KOPT-K1 (cell line): ENCODE measurements around the gene FAM222B.
"Not testable (repeated sequence)": the region's sequence is repeated elsewhere in the genome, so short reads cannot be mapped to it uniquely, and the experiment has no call there.

ENCODE experiments used
- H3K27ac ChIP-seq: fragments of 200-600 bp; sonication (generic); 2 replicates; pipeline ENCODE4 v1.5.1; 2016; ENCODE audit warnings: antibody characterized with exemption, mild to moderate bottlenecking, low read depth, low read length; ENCODE audit not compliant: poor library complexity, severe bottlenecking
- H3K36me3 ChIP-seq: fragments of 200-600 bp; sonication (generic); 2 replicates; pipeline ENCODE4 v1.5.1; 2017; ENCODE audit warnings: antibody characterized with exemption, mild to moderate bottlenecking, low read length, moderate library complexity; ENCODE audit not compliant: insufficient read depth
- H3K9me3 ChIP-seq: fragments of 200-600 bp; sonication (generic); 2 replicates; pipeline ENCODE4 v1.5.1; 2017; ENCODE audit warnings: antibody characterized with exemption, low read length, mild to moderate bottlenecking; ENCODE audit not compliant: insufficient read depth, poor library complexity, severe bottlenecking

FAM222B gene

GRCh38 chr17:28878158-28878910 is 35.7 kb upstream of the FAM222B start:
- H3K27ac ChIP-seq: no peak overlapping the region
- H3K9me3 ChIP-seq: no peaks in the 10 kb centered on the region
- H3K36me3 ChIP-seq: peaks cover 34% of the 10 kb centered on the region; the same call in 1 of the 2 replicates

GRCh38 chr17:28877150-28877711 is 34.6 kb upstream of the FAM222B start:
- peaks cover 26% of the 10 kb centered on the region; the same call in 1 of the 2 replicates for H3K36me3 ChIP-seq
- H3K27ac ChIP-seq, H3K9me3 ChIP-seq: not testable (repeated sequence)

GRCh38 chr17:28875848-28876550 is 33.4 kb upstream of the FAM222B start:
- Histone ChIP-seq H3K9me3 (no peaks in the 10 kb centered on the region), H3K36me3 (peaks cover 17% of the 10 kb centered on the region; the same call in 1 of the 2 replicates), H3K27ac (no peak overlapping the region)

DNA sequence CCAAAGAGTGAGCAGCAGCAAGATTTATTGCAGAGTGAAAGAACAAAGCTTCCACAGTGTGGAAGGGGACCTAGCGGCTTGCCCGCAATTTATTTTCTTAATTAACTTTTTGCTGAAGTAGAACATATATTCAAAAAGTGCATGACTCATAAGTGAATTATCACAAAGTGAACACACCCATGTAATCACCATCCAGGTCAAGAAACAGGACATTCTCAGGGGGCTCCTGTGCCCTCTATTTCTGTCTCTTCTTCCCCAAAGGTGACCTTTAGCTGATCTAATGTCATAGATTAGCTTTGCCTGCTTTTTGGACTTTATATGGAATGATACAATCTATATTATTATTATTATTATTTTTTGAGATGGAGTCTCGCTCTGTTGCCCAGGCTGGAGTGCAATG is 32.2 kb upstream of the FAM222B start:
- Histone ChIP-seq H3K36me3 (peaks cover 4% of the 10 kb centered on the region; the same call in 1 of the 2 replicates), H3K9me3 (no peaks in the 10 kb centered on the region), H3K27ac (no peak overlapping the region)

DNA sequence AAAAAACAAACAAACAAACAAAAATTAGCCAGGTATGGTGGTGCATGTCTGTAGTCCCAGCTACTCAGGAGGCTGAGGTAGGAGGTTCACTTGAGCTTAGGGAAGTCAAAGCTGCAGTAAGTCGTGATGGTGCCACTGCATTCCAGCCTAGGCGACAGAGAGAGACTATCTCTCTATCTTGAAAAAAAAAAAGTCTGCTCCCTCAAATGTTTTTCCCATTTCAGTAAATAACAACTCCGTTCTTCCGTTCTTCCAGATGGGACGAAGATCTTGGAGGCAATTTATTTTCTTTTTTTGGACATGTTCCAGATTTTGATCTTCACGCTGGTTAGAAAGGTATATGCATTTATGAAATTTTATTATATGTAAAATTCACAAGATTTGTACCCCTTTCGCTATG is 31.2 kb upstream of the FAM222B start:
- Histone ChIP-seq H3K36me3 (no peaks in the 10 kb centered on the region), H3K9me3 (no peaks in the 10 kb centered on the region), H3K27ac (no peak overlapping the region)

GRCh38 chr17:28871056-28871579 is 28.5 kb upstream of the FAM222B start:
- Histone ChIP-seq H3K9me3 (no peaks in the 10 kb centered on the region), H3K36me3 (no peaks in the 10 kb centered on the region), H3K27ac (peak overlapping the region; percentile 53)

- H3K36me3 ChIP-seq: no peaks in the 10 kb centered on the region
- H3K27ac ChIP-seq: no peak overlapping the region
These were observed 24.7 kb upstream of the FAM222B start for GRCh38 chr17:28867276-28867675.

DNA sequence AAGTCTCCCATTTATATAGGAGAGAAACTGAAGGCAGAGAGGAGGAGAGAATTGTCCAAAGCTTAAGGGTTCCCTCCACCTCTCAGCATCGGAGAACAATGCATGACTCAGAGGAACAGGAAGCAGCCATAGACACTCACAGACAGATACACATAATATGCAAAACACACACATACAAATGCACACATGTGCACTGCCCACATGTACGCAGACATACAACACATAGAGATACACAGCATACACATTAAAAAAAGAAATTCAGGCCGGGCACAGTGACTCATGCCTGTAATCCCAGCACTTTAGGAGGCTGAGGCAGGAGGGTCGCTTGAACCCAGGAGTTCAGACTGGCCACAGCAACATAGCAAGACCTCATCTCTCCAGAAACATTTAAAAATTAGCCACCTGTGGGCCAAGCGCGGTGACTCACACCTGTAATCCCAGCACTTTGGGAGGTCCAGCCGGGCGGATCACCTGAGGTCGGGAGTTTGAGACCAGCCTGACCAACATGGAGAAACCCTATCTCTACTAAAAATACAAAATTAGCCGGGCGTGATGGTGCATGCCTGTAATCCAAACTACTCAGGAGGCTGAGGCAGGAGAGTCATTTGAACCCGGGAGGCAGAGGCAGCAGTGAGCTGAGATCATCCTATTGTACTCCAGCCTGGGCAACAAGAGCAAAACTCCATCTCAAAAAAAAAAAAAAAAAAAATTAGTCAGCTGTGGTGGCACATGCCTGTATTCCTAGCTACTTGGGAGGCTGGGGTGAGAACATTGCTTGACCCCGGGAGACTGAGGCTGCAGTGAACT is 23.6 kb upstream of the FAM222B start:
- Histone ChIP-seq H3K36me3 (peaks cover 6% of the 10 kb centered on the region; the same call in 1 of the 2 replicates), H3K9me3 (no peaks in the 10 kb centered on the region), H3K27ac (no peak overlapping the region)

More at GRCh38 chr17:28867276-28867675, 24.7 kb upstream of the FAM222B start:
- H3K9me3 ChIP-seq: no peaks in the 10 kb centered on the region

GRCh38 chr17:28864991-28865849 is 22.6 kb upstream of the FAM222B start:
- no peaks in the 10 kb centered on the region for H3K9me3 ChIP-seq
- no peak overlapping the region for H3K27ac ChIP-seq
- peaks cover 14% of the 10 kb centered on the region for H3K36me3 ChIP-seq

- no peaks in the 10 kb centered on the region for H3K9me3 ChIP-seq
- H3K36me3 ChIP-seq: peaks cover 25% of the 10 kb centered on the region
- no peak overlapping the region for H3K27ac ChIP-seq
These were observed 21.4 kb upstream of the FAM222B start for GRCh38 chr17:28863953-28864352.

DNA sequence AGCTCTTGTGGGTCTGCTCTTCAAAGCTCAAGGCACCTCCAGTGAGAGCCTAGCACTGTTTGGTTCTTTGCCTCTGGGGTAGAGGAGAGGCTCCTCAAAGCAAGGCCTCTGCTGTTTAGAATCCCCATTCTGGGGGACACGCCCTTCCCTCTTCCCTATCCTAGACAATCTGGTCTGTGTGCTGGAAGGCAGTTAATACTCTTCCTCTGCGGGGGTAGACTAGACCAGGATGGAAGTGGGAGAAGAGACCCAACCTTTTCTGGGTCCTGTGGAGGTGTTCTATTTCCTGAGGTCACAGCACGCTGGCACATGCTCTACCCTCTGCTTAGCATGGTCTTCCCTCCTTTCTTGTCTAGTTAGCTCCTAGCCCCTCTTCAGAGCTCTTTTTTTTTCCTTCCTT is 20.0 kb upstream of the FAM222B start:
- no peak overlapping the region for H3K27ac ChIP-seq
- no peaks in the 10 kb centered on the region for H3K9me3 ChIP-seq
- H3K36me3 ChIP-seq: peaks cover 39% of the 10 kb centered on the region

- no peak overlapping the region for H3K27ac ChIP-seq
- H3K36me3 ChIP-seq: peaks cover 48% of the 10 kb centered on the region
These were observed 19.0 kb upstream of the FAM222B start for GRCh38 chr17:28861393-28862203.

DNA sequence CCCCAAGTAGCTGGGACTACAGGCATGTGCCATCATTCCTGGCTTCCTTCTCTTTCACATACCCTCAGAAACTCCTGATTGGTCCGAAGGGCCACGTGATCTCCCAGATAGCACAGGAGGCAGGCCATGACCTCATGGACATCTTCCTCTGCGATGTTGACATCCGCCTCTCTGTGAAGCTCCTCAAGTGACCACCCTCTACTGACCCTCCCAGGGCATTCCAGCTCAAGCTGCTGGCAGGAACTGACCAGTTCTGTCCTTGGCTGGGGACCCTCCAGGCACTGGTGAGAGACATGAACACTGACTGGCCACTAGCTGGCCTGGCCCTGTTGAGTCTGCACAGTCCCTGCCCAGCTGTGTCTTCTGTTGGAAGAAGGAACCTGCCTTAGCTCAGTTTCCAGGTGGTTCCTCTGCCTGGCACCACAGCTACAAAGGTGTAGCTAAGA is 17.8 kb upstream of the FAM222B start:
- no peak overlapping the region for H3K27ac ChIP-seq
- H3K36me3 ChIP-seq: peaks cover 54% of the 10 kb centered on the region
- no peaks in the 10 kb centered on the region for H3K9me3 ChIP-seq

More at GRCh38 chr17:28861393-28862203, 19.0 kb upstream of the FAM222B start:
- H3K9me3 ChIP-seq: no peaks in the 10 kb centered on the region
